Suprapubic skin (tissue), 4 donors: Measurements from ENCODE around the gene PIGP.

Experiments
- CTCF ChIP-seq, 2 donors: fragments of 200-600 bp in 1 of 2; fragments of 450-650 bp in 1 of 2; sonication (generic) in 1 of 2; IDR thresholded peaks; one replicate each; pipeline ENCODE4 v1.5.1; 2016 to 2019; ENCODE audit warnings: antibody characterized with exemption in 2 of 2, mild to moderate bottlenecking in 1 of 2, moderate library complexity in 1 of 2
- POLR2A ChIP-seq, 2 donors: fragments of 450-650 bp; IDR thresholded peaks; one replicate each; pipeline ENCODE4 v1.6.1; 2017; ENCODE audit warnings: antibody characterized with exemption in 2 of 2, mild to moderate bottlenecking in 2 of 2, moderate library complexity in 2 of 2
- POLR2AphosphoS5 ChIP-seq, 3 donors: sonication (generic); formaldehyde crosslinking; IDR thresholded peaks; one replicate each; pipeline ENCODE4 v1.6.1; 2017; ENCODE audit warnings: antibody characterized with exemption in 3 of 3

GRCh38 chr21:37028570-37028969 lies 44.3 kb downstream of the PIGP start:
- TF ChIP-seq CTCF (IDR thresholded peaks at IDR 0.05): no peak
- no peak for TF ChIP-seq POLR2A (IDR thresholded peaks at IDR 0.05)
- TF ChIP-seq POLR2AphosphoS5 (IDR thresholded peaks at IDR 0.05): no peak
